Measurements from ENCODE around the gene SYNPR.

Gene SYNPR

DNA sequence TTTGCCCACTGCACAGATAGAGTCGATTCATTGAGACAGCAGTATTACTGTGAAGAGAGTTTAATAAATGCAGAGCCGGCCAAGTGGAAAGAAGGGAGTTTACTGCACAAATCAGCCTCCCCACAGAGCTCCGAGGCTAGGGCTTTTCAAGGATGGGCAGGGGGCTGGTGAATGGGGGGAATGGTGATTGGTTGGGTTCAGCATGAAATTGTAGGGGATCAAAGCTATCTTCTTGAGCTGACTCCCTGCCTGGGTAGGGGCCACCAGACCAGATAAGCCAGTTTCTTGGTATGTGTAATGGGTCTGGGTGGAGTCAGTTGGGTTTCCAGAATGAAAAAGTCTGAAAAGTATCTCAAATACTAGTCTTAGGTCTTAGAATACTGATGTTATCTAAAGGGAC is 66.6 kb downstream of the SYNPR start:
- DNase-seq (ENCODE audit: low read depth), result no peak
- no peak for TF ChIP-seq CTCF (IDR thresholded peaks at IDR 0.05; ENCODE audit: low read depth, low read length, missing control alignments)
- no peak overlapping the region for H3K4me3 ChIP-seq (ENCODE audit: low read depth, low read length)

DNA sequence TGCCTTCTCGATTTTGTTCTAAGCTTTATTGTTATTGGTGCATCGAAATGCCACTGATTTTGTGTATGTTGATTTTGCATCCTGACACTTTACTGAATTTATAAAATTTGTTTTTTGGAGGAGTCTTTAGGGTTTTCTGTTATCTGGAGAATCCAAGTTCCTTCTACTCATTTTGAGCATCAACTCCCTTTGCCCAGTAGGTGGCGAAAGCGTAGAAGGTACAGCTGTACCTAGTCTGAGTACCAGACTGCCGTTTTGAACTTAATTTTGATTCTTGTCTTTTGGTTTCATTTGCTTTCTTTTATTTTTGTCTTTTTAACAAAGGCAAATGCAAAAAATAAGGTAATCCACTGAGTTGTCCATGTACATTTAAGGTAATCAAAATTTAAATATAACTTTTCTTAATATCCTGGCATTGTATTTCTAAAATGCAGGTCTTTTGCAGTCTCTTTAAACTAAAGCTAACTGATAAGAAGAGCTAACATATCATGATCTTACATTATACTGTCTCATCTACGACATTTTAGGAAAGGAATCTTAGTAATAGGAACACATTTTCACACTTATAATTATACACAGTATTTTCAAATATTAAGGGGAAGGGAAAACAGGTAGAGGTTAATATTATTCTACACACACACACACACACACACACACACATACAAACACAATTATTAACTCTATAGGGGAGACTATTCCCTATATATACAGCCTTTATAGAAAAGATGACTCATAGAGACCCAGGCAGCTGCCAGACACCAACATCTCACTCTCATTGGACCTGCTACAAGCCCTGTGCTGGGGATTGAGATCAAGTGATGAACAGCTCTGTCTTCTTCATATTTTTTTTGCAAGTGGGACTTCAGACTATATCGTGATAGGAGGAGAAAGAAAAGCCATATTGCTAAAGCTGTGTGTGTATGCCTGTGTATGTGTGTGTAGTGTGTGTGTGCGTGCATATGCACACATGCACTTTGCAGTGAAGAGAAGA is 71.8 kb downstream of the SYNPR start:
- H3K4me3 ChIP-seq (ENCODE audit: low read depth, low read length), result no peak overlapping the region
- peak; percentile 77 for TF ChIP-seq CTCF (IDR thresholded peaks at IDR 0.05; ENCODE audit: low read depth, low read length, missing control alignments)
- peak; percentile 21 for DNase-seq (ENCODE audit: low read depth)

DNA sequence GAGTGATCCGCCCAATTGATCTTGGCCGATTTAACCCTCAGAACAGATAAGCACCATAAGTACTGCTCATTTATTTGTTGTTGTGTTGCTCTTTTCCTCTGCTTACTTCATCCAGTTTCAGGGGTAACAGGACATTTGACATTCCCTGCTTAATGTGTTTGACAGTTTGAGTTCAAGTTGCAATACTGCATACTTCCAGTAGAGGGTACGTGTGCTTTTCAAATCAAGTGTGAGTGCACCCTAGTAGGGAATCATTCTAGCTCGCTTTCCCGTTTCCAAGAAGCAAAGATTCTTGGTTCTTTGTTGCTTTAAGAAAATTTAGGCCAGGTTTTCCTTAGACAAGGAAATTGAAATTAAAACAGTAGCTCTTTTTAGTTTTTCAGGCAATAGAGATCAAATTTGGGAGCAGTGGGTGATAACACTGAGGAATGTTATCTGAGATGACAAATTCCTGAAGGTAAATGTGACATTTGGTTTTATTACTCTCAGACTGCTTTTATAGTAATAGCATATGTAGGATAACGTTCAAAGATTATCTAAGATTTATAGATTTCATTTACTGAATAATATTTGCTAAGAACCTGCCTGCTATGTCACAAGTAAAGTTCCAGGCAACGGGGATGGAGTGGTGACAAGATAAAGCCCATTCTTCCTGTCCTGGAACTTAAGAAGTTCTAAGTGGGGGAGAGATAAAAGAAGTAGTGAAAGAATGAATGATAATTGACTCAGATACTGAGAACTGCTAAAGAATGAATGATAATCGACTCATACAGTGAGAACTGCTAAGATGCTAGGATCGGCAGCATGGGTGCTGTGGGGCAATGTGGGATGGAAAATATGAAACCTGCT is 73.3 kb downstream of the SYNPR start:
- H3K4me3 ChIP-seq (ENCODE audit: low read depth, low read length), result no peak overlapping the region
- TF ChIP-seq CTCF (IDR thresholded peaks at IDR 0.05; ENCODE audit: low read depth, low read length, missing control alignments), result peak; percentile 89
- DNase-seq (ENCODE audit: low read depth), result peak; percentile 29

DNA sequence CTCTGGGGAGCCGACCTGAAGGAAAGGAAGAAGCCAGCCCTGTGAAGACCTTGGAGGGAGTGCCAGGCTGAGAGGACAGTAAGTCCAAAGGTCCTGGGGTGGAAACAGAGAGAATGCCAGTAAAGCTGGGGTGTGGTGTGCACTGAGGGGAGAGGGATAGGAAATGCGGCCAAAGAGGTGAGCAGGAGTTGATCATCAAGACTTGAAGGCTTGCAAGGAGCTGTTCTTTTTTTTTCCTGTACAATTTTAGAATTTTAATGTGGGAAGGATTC is 73.8 kb downstream of the SYNPR start:
- DNase-seq (ENCODE audit: low read depth), result no peak
- no peak for TF ChIP-seq CTCF (IDR thresholded peaks at IDR 0.05; ENCODE audit: low read depth, low read length, missing control alignments)
- H3K4me3 ChIP-seq (ENCODE audit: low read depth, low read length), result no peak overlapping the region

DNA sequence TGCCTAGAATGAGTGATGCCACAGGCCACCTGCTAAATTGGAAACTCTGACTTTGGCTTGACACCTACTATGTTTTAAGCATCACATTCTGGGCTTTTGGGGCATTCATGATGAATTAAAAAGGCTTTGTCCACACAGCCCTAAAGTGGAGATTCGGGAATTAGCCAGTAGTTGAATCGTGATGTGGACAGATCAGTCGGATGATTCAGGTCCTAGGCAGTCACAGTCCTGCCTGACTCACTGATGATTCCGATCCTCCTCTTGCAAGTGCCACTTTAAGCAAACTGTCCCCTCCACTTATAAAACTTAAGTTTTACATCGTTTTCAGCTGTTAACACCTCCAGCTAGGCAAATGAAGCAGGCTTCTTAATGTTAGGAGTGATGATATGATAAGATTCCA is 75.3 kb downstream of the SYNPR start:
- TF ChIP-seq CTCF (IDR thresholded peaks at IDR 0.05; ENCODE audit: low read depth, low read length, missing control alignments), result no peak
- no peak for DNase-seq (ENCODE audit: low read depth)
- H3K4me3 ChIP-seq (ENCODE audit: low read depth, low read length), result no peak overlapping the region

GRCh38 chr3:63354160-63354559 is 76.1 kb downstream of the SYNPR start:
- DNase-seq (ENCODE audit: low read depth), result no peak
- H3K4me3 ChIP-seq (ENCODE audit: low read depth, low read length), result no peak overlapping the region
- no peak for TF ChIP-seq CTCF (IDR thresholded peaks at IDR 0.05; ENCODE audit: low read depth, low read length, missing control alignments)
